KMS-11 (cell line): Measurements from ENCODE around the gene ALKBH5.
A peak's percentile ranks its signal among the peaks of the same experiment; 100 is the strongest.

Experiments
- H2AFZ ChIP-seq: fragments of 200-600 bp; sonication (generic); 2 replicates; pipeline ENCODE4 v1.6.1; 2016; ENCODE audit warnings: antibody characterized with exemption, mixed run types, low read depth
- H3K27ac ChIP-seq: fragments of 200-600 bp; sonication (generic); 2 replicates; pipeline ENCODE4 v1.6.1; 2016; ENCODE audit warnings: mild to moderate bottlenecking, mixed run types
- H3K27me3 ChIP-seq: fragments of 200-600 bp; sonication (generic); 2 replicates; pipeline ENCODE4 v1.6.1; 2017; ENCODE audit warnings: mild to moderate bottlenecking, low read depth, mixed run types, moderate library complexity; ENCODE audit not compliant: insufficient read depth
- H3K36me3 ChIP-seq: fragments of 200-600 bp; sonication (generic); 2 replicates; pipeline ENCODE4 v1.6.1; 2017; ENCODE audit warnings: mild to moderate bottlenecking, mixed run types; ENCODE audit not compliant: insufficient read depth
- H3K4me1 ChIP-seq: fragments of 200-600 bp; sonication (generic); 2 replicates; pipeline ENCODE4 v1.6.1; 2016; ENCODE audit warnings: mild to moderate bottlenecking, low read depth, mixed run types; ENCODE audit not compliant: poor library complexity, severe bottlenecking
- H3K4me2 ChIP-seq: fragments of 200-600 bp; sonication (generic); 2 replicates; pipeline ENCODE4 v1.7.0; 2016; ENCODE audit warnings: mild to moderate bottlenecking, mixed run types
- H3K4me3 ChIP-seq: fragments of 200-600 bp; sonication (generic); IDR thresholded peaks from 2 replicates; pipeline ENCODE4 v1.6.1; 2017; ENCODE audit warnings: low read depth, low read length, mixed read lengths; ENCODE audit not compliant: insufficient read depth
- H3K79me2 ChIP-seq: fragments of 200-600 bp; sonication (generic); 2 replicates; pipeline ENCODE4 v1.6.1; 2016; ENCODE audit warnings: low read depth, mixed run types; ENCODE audit not compliant: insufficient read depth
- H3K9ac ChIP-seq: fragments of 200-600 bp; sonication (generic); 2 replicates; pipeline ENCODE4 v1.6.1; 2016; ENCODE audit warnings: mild to moderate bottlenecking, mixed run types
- H4K20me1 ChIP-seq: fragments of 200-600 bp; sonication (generic); 2 replicates; pipeline ENCODE4 v1.6.1; 2016; ENCODE audit warnings: mild to moderate bottlenecking, mixed run types; ENCODE audit not compliant: insufficient read depth
- CTCF ChIP-seq: fragments of 200-600 bp; sonication (generic); conservative IDR thresholded peaks from 2 replicates; pipeline ENCODE4 v1.6.1; 2017; ENCODE audit warnings: low read depth, mild to moderate bottlenecking, antibody characterized with exemption, low read length, moderate library complexity, mixed read lengths

Gene ALKBH5

GRCh38 chr17:18157354-18157985, 26.2 kb upstream of the ALKBH5 start:
- Histone ChIP-seq H3K36me3 (no peaks in the 10 kb centered on the region), H2AFZ (no peak overlapping the region), H3K4me3 (no peak overlapping the region), H3K4me1 (peaks cover 4% of the 10 kb centered on the region), H3K79me2 (no peaks in the 10 kb centered on the region), H4K20me1 (no peaks in the 10 kb centered on the region), H3K27ac (no peak overlapping the region), H3K9ac (no peak overlapping the region), H3K4me2 (no peak overlapping the region), H3K27me3 (no peaks in the 10 kb centered on the region)
- TF ChIP-seq CTCF, result no peak

GRCh38 chr17:18158022-18158600, 25.5 kb upstream of the ALKBH5 start:
- Histone ChIP-seq H2AFZ (peak overlapping the region; percentile 52; the same call in 1 of the 2 replicates), H3K4me1 (peaks cover 2% of the 10 kb centered on the region), H3K79me2 (no peaks in the 10 kb centered on the region), H3K4me3 (no peak overlapping the region), H4K20me1 (no peaks in the 10 kb centered on the region), H3K27ac (no peak overlapping the region), H3K27me3 (no peaks in the 10 kb centered on the region), H3K9ac (no peak overlapping the region), H3K36me3 (no peaks in the 10 kb centered on the region), H3K4me2 (0 out of 2 replicates have a peak overlapping the region, but pooled peaks have one; percentile 44)
- no peak for TF ChIP-seq CTCF

- no peak overlapping the region for H3K27ac ChIP-seq
- H3K4me2 ChIP-seq, result no peak overlapping the region
- H4K20me1 ChIP-seq, result no peaks in the 10 kb centered on the region
- no peak overlapping the region for H2AFZ ChIP-seq
- no peak for TF ChIP-seq CTCF
- H3K79me2 ChIP-seq, result no peaks in the 10 kb centered on the region
- no peak overlapping the region for H3K4me3 ChIP-seq
- H3K36me3 ChIP-seq, result no peaks in the 10 kb centered on the region
- H3K27me3 ChIP-seq, result no peaks in the 10 kb centered on the region
- H3K9ac ChIP-seq, result no peak overlapping the region
- no peaks in the 10 kb centered on the region for H3K4me1 ChIP-seq
These were observed 24.0 kb upstream of the ALKBH5 start for GRCh38 chr17:18159551-18160120.

- Histone ChIP-seq H3K4me2 (no peak overlapping the region), H3K4me3 (no peak overlapping the region), H3K36me3 (no peaks in the 10 kb centered on the region), H3K4me1 (no peaks in the 10 kb centered on the region), H3K9ac (no peak overlapping the region), H4K20me1 (no peaks in the 10 kb centered on the region), H3K79me2 (no peaks in the 10 kb centered on the region), H2AFZ (no peak overlapping the region), H3K27ac (no peak overlapping the region), H3K27me3 (no peaks in the 10 kb centered on the region)
- no peak for TF ChIP-seq CTCF
These were observed 23.3 kb upstream of the ALKBH5 start for GRCh38 chr17:18160128-18160856.
